Esophagus muscularis mucosa (tissue), 4 donors: ENCODE measurements around the gene DDX23. TPM values are rescaled to one million over a fixed set of nuclear protein-coding genes. Genes with fewer than 3 reads are reported as not detected.

Experiments used
- DNase-seq: peaks from one replicate; pipeline ENCODE4 v3.0.0-alpha.2; 2017; ENCODE audit errors: extremely low spot score
- H3K27ac ChIP-seq, 4 donors: fragments of 200-600 bp; sonication (generic); replicated peaks in 1 of 4; 1 replicate in 3 of 4; 2 replicates in 1 of 4; pipeline ENCODE4 v1.5.1; 2016 to 2019; ENCODE audit warnings: mild to moderate bottlenecking in 1 of 4
- H3K27me3 ChIP-seq, 4 donors: fragments of 200-600 bp; sonication (generic); one replicate each; pipeline versions ENCODE4 v1.5.1 to v1.6.0; 2016 to 2019
- H3K36me3 ChIP-seq, 4 donors: fragments of 200-600 bp; sonication (generic); one replicate each; pipeline ENCODE4 v1.5.1; 2016 to 2019
- H3K4me1 ChIP-seq, 4 donors: fragments of 200-600 bp; sonication (generic); one replicate each; pipeline ENCODE4 v1.5.1; 2016 to 2019
- H3K4me3 ChIP-seq, 4 donors: fragments of 200-600 bp; sonication (generic); 1 replicate in 2 of 4; 2 replicates in 2 of 4; pipeline ENCODE4 v1.5.1; 2016 to 2019; ENCODE audit warnings: mild to moderate bottlenecking in 4 of 4, moderate library complexity in 1 of 4
- H3K9me3 ChIP-seq, 4 donors: fragments of 200-600 bp; sonication (generic); 1 replicate in 3 of 4; 2 replicates in 1 of 4; pipeline ENCODE4 v1.5.1; 2016 to 2019
- EP300 ChIP-seq: sonication (generic); formaldehyde crosslinking; IDR thresholded peaks from one replicate; pipeline ENCODE4 v1.6.1; 2017; ENCODE audit warnings: antibody characterized with exemption
- POLR2A ChIP-seq: fragments of 450-650 bp; IDR thresholded peaks from one replicate; pipeline ENCODE4 v1.6.1; 2017; ENCODE audit warnings: antibody characterized with exemption, moderate library complexity, mild to moderate bottlenecking, low read depth
- POLR2AphosphoS5 ChIP-seq, 2 donors: sonication (generic); formaldehyde crosslinking; IDR thresholded peaks; one replicate each; pipeline ENCODE4 v1.6.1; 2017; ENCODE audit warnings: antibody characterized with exemption in 2 of 2
- WGBS: methylation state at CpG from one replicate; pipeline ENCODE4 v1.1.5; 2018; 5-methylcytosine and 5-hydroxymethylcytosine counted together
- intact Hi-C: fragments of 100-400 bp; cut with DNase I; formaldehyde crosslinking; loops from one replicate; pipeline ENCODE4 v1.15.1; 2023
- total RNA-seq, 4 donors: library from RNA; depleted of rRNA; stranded (reverse); fragments of >200 nt; gene quantifications; one replicate each; pipeline versions ENCODE4 v1.1.0 to v1.2.1, GENCODE V29; 2016
- TF ChIP-seq, protein P1 (sequence below), 3 experiments: fragments of 200-600 bp in 2 of 3; fragments of 450-650 bp in 1 of 3; sonication (generic) in 2 of 3; IDR thresholded peaks; one replicate each; pipeline ENCODE4 v1.5.1; 2017 to 2019; ENCODE audit warnings: antibody characterized with exemption in 3 of 3, mild to moderate bottlenecking in 2 of 3, moderate library complexity in 1 of 3

Gene DDX23
- total RNA-seq, 4 donors from 2014 or later: 51.1 to 88.3 (median 74.1) TPM

- intact Hi-C loops: no loop called here
- Histone ChIP-seq H3K9me3 (no peaks in the 10 kb centered on the region), H3K4me3 (no peak overlapping the region), H3K27me3 (no peaks in the 10 kb centered on the region), H3K27ac (no peak overlapping the region), H3K36me3 (peaks cover 54 to 98% (median 81%) of the 10 kb centered on the region in 4 donors), H3K4me1 (no peaks in the 10 kb centered on the region)
- 100% methylated on average over 3 of the region's 17 CpGs for WGBS
- TF ChIP-seq POLR2A (no peak), POLR2AphosphoS5 (IDR thresholded peaks at IDR 0.05) (no peak), EP300 (no peak)
- TF ChIP-seq, protein P1, sequence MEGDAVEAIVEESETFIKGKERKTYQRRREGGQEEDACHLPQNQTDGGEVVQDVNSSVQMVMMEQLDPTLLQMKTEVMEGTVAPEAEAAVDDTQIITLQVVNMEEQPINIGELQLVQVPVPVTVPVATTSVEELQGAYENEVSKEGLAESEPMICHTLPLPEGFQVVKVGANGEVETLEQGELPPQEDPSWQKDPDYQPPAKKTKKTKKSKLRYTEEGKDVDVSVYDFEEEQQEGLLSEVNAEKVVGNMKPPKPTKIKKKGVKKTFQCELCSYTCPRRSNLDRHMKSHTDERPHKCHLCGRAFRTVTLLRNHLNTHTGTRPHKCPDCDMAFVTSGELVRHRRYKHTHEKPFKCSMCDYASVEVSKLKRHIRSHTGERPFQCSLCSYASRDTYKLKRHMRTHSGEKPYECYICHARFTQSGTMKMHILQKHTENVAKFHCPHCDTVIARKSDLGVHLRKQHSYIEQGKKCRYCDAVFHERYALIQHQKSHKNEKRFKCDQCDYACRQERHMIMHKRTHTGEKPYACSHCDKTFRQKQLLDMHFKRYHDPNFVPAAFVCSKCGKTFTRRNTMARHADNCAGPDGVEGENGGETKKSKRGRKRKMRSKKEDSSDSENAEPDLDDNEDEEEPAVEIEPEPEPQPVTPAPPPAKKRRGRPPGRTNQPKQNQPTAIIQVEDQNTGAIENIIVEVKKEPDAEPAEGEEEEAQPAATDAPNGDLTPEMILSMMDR (IDR thresholded peaks at IDR 0.05): no peak
- DNase-seq: no peak
These were observed 24.4 kb downstream of the DDX23 start for GRCh38 chr12:48827513-48828096.

DNA sequence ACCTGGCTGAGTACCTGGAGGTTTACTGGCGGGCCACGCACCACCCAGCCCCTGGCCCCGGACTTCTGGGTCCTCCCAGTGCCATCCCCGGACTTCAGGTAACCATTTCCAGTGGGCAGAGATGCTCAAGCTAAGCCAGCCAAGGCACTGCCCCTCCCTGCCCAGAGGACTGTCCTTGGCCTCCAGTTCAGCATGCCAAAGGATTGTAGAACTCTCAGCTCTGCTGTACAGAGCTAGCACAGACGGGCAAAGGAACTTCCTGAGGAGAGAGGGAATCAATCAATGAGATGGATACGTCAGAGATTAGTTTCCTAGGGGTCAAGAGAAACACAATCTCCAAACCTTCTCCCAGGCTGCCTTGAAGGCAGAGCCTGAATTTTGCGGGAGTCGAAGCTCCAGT, 24.9 kb downstream of the DDX23 start:
- Histone ChIP-seq H3K4me1 (no peaks in the 10 kb centered on the region), H3K4me3 (no peak overlapping the region), H3K27ac (no peak overlapping the region), H3K27me3 (no peaks in the 10 kb centered on the region), H3K36me3 (peaks cover 48 to 93% (median 75%) of the 10 kb centered on the region in 4 donors), H3K9me3 (no peaks in the 10 kb centered on the region)
- no peak for DNase-seq
- WGBS: 57% methylated on average over 4 of the region's 8 CpGs
- TF ChIP-seq POLR2A (no peak), POLR2AphosphoS5 (IDR thresholded peaks at IDR 0.05) (no peak), EP300 (no peak)
- TF ChIP-seq, protein P1 (IDR thresholded peaks at IDR 0.05): no peak
- intact Hi-C loops: no loop called here

DNA sequence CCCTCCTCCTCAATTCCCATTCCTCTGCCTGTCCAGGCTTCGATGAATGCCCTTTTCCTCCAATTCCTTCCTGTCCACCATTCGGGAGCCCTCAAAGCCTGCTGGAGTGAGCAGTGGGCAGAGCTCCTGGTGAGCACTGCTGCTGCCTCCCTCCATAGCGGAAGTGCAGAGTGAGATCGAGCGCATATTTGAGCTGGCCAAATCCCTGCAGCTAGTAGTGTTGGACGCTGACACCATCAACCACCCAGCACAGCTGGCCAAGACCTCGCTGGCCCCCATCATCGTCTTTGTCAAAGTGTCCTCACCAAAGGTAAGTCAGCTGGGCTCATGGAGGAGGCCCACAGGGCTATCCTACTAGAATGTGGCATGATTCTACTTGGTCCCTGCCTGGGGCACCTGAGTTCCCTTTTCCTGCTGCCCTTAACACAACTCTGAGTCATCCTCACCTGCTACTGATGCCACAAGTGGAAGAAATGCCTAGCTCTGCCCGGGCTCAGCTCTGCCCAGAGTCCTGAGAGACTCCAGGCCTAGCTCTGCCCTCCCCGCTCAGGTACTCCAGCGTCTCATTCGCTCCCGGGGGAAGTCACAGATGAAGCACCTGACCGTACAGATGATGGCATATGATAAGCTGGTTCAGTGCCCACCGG, 25.6 kb downstream of the DDX23 start:
- intact Hi-C loops: no loop called here
- peaks cover 41 to 86% (median 68%) of the 10 kb centered on the region in 4 donors for H3K36me3 ChIP-seq
- H3K27me3 ChIP-seq: no peaks in the 10 kb centered on the region
- H3K27ac ChIP-seq: no peak overlapping the region
- no peak for TF ChIP-seq POLR2A
- WGBS: 80% methylated on average over 11 of the region's 15 CpGs
- no peaks in the 10 kb centered on the region for H3K9me3 ChIP-seq
- DNase-seq: no peak
- H3K4me1 ChIP-seq: no peaks in the 10 kb centered on the region
- no peak overlapping the region for H3K4me3 ChIP-seq

DNA sequence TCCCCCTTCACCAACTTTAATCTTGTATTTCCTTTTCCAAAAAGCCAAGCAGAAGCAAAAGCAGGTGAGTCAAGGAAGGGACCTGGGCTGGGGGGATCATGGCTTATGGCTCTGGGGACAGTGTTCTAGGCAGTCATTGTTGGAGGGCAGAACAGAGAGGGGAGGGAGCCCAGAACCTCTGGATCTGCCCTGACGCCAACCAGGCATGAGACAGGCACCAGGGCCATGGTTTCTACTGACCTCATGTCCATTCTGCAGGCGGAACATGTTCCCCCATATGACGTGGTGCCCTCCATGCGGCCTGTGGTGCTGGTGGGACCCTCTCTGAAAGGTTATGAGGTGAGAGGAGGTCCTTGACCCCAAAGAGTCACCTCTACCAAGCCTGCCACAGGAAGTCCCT, 27.1 kb downstream of the DDX23 start:
- H3K4me3 ChIP-seq: no peak overlapping the region
- intact Hi-C loops: no loop called here

DNA sequence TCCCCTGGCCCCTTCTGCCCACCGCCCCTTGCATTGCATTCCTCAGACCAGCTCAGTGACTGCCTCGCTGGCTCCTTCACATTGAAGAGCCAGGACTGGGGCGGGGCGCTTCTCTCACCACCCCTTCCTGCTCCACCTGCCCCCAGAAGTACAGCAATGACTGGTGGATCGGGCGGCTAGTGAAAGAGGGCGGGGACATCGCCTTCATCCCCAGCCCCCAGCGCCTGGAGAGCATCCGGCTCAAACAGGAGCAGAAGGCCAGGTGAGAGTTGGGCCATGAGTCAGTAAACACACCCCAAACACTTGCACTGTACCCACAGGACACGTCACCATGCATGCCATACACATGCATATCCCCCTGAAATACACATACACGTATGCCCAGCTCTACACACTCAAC, 27.9 kb downstream of the DDX23 start:
- Histone ChIP-seq H3K4me3 (no peak overlapping the region), H3K9me3 (no peaks in the 10 kb centered on the region), H3K27ac (no peak overlapping the region), H3K27me3 (no peaks in the 10 kb centered on the region), H3K4me1 (peaks cover 3 to 5% (median 5%) of the 10 kb centered on the region in 4 donors), H3K36me3 (peaks cover 20 to 63% (median 46%) of the 10 kb centered on the region in 4 donors)
- 89% methylated on average over 12 of the region's 12 CpGs for WGBS
- no peak for DNase-seq
- TF ChIP-seq POLR2AphosphoS5 (IDR thresholded peaks at IDR 0.05) (no peak), POLR2A (no peak)
- intact Hi-C loops: no loop called here

More for the DNA sequence above, 27.1 kb downstream of the DDX23 start:
- Histone ChIP-seq H3K36me3 (peaks cover 28 to 71% (median 54%) of the 10 kb centered on the region in 4 donors), H3K27me3 (no peaks in the 10 kb centered on the region), H3K9me3 (no peaks in the 10 kb centered on the region), H3K27ac (no peak overlapping the region), H3K4me1 (no peaks in the 10 kb centered on the region)
- no peak for DNase-seq
- 96% methylated on average over 4 of the region's 4 CpGs for WGBS
- TF ChIP-seq POLR2AphosphoS5 (IDR thresholded peaks at IDR 0.05) (no peak), EP300 (no peak), POLR2A (no peak)
- TF ChIP-seq, protein P1 (IDR thresholded peaks at IDR 0.05): no peak
